ENCODE results near the gene BCR.
"Not testable (repeated sequence)": the region's sequence is repeated elsewhere in the genome, so short reads cannot be mapped to it uniquely, and the experiment has no call there.

Gene BCR

DNA sequence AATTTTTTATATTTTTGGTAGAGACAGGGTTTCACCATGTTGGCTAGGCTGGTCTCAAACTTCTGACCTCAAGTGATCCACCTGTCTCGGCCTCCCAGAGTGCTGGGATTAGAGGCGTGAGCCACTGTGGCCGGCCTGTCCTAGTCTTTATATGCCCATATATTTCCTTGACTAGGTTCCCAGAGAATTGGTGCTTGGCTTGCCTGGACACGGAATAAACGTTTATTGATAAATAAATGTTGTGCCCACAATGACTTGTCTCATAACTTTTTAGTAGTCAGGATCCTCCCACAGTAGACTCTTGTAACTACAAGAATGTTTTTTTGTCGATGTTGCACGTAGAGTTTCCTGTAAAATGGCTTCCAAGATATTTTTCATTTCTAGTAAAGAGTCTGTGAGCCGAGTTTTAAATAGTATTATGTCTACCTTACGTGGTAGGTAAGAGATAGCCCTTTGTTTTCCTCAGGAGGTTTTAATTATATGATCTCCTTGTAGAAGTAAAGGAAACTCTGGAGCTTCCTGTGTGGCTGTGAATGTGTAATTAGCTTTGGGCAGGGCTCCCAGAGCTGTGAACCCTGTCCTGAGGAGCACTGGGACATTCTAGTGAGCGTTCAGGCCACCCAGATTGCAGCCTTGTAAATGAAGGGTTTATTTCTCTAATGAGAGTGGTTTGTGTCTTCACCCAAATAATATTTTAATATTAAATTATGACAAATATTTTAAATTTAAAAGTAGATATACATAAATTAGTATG lies 161.8 kb downstream of the BCR start:
- DNase-seq, result not testable (repeated sequence)

DNA sequence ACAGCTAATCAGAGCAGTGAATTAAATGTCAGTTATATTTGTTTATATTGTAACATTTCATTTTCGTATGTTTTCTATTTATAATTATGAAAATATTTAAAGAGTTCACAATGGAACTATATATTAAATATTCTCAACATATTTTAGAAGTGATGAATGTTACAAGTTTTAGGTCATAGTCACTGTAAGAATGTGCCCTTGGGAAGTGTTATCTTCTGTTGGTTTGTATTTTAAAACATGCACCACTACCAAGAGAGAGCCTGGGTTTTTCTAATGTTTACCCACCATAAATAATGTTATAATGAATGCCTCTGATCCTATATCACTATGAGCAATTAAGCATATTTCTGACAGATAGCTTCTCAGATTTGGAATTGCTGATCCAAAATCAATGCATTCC lies 171.0 kb downstream of the BCR start:
- DNase-seq, result no peak

DNA sequence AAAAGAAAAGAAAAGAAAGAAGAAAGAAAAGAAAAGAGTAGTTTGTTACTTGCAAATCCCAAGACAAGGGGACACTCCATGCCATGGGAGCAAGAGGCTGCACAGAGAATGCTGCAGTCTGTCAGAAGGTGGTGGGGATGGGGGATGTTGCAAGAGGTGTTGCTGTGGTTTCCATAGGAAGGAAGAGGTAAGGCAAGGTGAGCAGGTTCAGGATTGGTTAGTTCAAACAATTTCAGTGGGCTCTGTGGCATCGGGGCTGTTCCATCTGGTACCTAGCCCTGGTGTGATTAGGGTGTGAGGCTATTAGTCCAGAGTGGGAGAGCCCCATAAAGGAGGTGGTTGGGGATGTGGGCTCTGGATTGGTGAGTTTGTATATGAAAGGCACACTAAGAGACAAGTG lies 172.7 kb downstream of the BCR start:
- no peak for DNase-seq

DNA sequence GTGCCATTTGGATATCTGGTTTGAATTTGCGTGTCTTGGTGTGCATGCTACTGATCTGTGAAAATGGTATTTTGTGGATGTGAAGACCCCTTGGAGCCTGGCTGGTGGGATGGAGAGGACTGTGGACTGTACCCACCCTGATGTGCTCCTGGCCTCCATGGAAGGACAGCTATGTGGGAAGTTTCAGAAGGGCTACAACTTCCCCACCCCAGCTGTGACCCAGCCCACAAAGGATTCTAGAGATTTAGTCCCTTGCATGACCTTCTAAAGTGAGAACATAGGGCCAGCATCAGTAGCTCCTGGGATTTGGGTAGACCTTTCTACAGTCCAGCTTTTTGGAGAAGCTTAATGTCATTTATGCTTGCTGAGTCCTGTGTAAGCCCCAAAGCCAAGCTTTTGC lies 173.4 kb downstream of the BCR start:
- no peak for DNase-seq

DNA sequence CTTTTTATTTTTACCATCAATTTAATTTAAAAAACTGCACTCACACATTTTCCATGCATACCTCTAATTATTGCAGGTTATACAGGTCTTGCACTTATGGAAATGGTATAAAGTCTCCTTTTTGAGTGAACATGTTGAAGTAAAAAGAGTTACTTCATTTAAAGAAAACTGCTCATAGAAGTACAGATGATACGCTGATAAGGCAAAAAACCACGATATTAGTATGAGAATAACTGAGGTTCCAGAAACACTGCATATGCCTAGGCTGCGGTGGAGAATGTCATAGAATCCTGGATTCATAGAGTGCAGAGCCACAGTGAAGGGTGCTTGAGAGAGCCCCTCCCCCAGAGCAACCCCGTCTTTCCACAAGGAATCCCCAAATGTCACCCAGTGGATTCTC lies 175.8 kb downstream of the BCR start:
- no peak for DNase-seq

DNA sequence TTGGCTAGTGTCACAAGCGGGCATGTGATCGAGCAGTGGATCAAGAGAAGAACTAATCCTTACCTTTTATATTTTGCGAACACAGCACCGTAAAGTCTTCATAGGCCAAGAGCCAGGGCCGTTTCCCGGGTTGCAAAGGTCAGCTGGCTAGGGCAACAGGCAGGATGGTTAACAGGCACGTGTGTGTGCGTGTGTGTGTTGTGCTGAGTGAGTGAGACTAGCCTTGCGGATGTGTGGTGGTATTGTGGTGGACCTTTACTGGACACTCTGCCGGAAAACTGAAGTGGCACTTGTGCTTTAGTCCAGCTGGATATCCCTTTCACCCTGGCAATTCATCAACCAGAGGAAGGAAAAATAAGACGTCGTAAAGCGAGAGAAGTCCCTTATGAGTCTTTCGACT lies 176.7 kb downstream of the BCR start:
- DNase-seq, result no peak

DNA sequence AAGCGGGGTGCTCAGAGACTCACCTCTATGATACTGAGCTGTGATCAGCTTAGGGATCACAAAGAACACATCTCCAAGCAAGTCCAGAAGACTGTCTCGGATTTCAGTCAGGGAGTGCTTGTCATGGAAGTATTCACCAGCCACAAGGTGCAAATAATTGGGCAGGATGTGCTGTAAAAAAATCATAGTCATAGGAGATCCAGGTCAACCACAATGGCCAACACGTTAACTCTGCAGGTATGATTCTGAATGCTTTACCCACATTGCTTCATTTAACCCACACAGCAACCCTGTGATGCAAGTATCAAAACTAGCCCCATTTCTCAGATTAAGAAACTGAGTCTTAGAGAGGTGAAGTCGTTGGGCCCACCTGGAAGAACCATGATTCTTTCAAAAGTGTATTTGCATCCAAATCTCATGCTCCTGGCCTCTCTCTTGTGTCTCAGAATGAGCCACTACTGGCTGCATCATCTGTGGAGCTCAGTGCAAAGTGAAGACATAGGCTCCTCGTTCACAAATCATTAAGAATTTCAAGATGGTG lies 179.3 kb downstream of the BCR start:
- no peak for DNase-seq

DNA sequence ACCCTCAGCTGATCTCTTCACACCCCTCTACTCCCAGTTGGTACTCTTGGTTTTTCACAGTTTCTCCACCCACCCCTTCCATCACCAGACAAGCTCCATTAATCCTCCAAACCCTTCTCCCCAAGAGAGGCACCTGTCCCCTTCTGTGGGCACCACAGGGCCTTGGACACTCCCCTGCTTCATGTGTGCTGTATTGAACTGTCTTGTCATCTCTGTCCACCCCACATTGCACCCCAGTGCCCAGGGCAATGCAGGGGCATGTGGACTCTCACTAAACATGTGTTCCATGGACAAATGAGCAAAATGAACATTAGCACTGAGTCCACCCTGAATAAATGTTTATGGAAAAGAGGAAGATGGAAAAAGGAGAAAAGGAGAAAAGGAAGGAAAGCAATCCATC lies 181.4 kb downstream of the BCR start:
- no peak for DNase-seq

DNA sequence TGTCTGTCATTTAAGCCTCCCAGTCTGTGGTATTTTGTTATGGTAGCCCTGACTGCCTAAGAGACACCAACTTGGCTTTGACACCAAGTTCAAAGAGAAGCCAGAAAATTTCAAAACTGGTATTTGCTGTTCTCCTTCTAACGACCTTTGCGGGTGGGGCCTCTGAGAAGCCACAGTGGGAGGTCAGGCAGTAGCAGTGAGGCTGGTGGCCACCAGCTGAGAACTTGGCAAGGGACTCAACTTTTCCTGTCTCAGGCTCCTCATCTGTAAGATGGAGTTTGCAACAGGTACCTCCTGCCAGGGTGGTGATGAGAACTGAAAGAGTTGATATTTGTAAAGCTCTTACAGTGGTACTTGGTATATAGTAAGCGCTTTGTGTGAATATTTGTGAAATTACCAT lies 183.4 kb downstream of the BCR start:
- no peak for DNase-seq

DNA sequence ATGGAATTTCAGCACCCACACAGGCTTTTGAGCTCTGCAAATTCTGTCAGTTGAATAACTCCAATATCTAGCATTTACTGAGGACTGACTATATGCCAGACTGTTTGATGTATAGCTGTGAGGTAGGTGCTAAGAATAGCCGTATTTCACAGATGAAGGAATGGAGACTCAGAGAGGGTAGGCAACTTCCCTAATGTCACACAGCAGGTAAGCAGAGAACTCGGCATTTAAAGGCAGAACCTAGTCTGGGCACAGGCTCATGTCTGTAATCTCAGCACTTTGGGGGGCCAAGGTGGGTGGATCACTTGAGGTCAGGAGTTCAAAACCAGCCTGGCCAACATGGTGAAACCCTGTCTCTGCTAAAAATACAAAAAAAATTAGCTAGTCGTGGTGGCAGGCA lies 184.1 kb downstream of the BCR start:
- no peak for DNase-seq

DNA sequence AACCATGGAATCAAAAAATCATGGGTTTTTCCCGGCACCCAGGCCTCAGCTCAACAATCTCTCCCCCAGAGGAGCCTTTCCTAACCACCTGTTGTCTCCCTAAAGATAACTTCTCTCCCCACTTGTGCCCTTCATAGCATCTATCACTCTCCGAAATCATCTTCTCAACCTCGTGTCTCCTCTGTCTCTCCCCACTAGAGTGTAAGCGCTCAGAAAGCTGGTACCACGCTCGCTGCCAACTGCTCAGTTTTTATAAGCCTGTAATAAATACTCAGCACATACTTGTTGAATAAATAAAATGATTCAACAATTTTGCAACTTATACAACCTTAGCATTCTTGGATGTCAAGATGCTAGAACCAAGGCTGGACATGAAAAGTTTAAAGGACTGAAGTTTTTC lies 185.2 kb downstream of the BCR start:
- DNase-seq, result no peak

DNA sequence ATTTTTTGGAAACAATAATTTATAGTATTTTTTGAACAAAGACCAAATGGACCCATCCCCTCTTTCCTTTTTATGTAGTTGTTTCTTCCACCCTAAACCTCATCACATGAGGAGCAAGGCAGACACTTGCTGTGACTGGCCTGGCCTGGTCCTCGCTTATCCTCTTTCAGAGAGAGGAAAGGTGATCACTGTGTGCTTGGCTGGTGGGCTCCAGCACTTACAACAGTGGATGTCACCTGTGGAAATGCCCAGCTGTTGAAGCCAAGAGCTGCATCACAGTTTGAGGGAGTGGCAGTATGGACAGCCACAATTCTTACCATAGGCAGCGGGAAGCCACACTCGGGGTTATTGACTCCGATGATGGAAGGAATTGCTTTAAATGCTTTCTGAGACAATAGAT lies 185.7 kb downstream of the BCR start:
- no peak for DNase-seq

DNA sequence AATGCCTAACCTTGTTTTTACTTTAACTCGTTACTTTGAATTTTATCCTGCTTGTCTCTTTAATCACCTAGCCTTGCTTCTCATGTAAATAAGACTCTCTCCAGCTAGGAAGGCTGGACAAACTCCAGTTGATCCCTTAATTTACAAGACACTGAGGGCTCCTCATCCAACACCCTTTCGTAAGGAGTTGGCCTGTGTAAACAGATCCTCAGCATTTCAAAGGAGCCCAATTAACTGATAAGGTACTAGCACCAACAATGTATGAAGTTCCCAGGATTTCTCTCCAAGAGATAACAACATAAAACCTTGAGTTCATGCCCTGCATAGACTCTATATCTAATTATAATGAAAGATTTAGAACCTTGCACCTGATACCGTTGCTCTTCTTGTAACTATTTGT lies 186.9 kb downstream of the BCR start:
- not testable (repeated sequence) for DNase-seq

All from midbrain (tissue), 1 donor.